Measurements from ENCODE around the gene RBM12.
A peak's percentile ranks its signal among the peaks of the same experiment; 100 is the strongest.

Gene RBM12

DNA sequence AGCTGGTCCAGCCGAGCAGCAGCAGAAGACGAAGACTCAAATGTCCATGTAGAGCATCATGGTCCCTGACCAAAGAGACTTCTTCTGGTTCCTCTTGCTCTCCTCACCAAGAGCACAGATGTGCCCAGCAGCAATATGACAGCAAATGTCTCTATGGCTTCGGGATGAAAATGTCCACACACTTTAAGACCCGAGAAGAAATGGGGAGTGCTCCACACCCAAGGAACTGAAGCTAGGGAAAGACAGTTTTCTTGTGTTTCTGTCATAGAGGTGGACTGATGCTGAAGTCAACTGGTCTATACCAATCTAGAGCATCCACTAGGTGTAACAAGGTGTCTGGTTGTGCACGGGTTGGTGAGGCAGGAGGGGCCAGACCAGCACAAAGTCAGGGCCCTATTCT lies 4.5 kb upstream of the RBM12 start:
- no peak overlapping the region for H3K4me3 ChIP-seq (ENCODE audit: low read depth, low read length)
- TF ChIP-seq, protein P1, sequence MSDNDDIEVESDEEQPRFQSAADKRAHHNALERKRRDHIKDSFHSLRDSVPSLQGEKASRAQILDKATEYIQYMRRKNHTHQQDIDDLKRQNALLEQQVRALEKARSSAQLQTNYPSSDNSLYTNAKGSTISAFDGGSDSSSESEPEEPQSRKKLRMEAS (IDR thresholded peaks at IDR 0.05; ENCODE audit: low read depth, low read length), result no peak
- TF ChIP-seq POLR2A (IDR thresholded peaks at IDR 0.05; ENCODE audit: extremely low read depth, insufficient read length) (no peak), MYC (IDR thresholded peaks at IDR 0.05; ENCODE audit: low read depth, low read length) (no peak)
- TF ChIP-seq, protein P2, sequence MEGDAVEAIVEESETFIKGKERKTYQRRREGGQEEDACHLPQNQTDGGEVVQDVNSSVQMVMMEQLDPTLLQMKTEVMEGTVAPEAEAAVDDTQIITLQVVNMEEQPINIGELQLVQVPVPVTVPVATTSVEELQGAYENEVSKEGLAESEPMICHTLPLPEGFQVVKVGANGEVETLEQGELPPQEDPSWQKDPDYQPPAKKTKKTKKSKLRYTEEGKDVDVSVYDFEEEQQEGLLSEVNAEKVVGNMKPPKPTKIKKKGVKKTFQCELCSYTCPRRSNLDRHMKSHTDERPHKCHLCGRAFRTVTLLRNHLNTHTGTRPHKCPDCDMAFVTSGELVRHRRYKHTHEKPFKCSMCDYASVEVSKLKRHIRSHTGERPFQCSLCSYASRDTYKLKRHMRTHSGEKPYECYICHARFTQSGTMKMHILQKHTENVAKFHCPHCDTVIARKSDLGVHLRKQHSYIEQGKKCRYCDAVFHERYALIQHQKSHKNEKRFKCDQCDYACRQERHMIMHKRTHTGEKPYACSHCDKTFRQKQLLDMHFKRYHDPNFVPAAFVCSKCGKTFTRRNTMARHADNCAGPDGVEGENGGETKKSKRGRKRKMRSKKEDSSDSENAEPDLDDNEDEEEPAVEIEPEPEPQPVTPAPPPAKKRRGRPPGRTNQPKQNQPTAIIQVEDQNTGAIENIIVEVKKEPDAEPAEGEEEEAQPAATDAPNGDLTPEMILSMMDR (IDR thresholded peaks at IDR 0.05; ENCODE audit: low read depth, low read length), result no peak
- DNase-seq (ENCODE audit: low read depth), result no peak

DNA sequence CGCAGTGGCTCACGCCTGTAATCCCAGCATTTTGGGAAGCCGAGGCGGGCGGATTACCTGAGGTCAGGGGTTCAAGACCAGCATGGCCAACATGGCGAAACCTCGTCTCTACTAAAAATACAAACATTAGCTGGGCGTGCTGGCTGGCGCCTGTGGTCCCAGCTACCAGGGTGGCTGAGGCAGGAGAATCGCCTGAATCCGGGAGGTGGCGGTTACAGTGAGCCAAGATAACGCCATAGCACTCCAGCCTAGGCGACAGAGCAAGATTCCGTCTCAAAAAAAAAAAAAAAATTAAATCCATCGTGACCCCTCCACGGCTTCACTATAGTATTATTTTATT lies 1.2 kb upstream of the RBM12 start:
- TF ChIP-seq, protein P1 (IDR thresholded peaks at IDR 0.05; ENCODE audit: low read depth, low read length), result no peak
- TF ChIP-seq, protein P2 (IDR thresholded peaks at IDR 0.05; ENCODE audit: low read depth, low read length), result no peak
- TF ChIP-seq POLR2A (IDR thresholded peaks at IDR 0.05; ENCODE audit: extremely low read depth, insufficient read length), result no peak
- no peak for TF ChIP-seq MYC (IDR thresholded peaks at IDR 0.05; ENCODE audit: low read depth, low read length)

DNA sequence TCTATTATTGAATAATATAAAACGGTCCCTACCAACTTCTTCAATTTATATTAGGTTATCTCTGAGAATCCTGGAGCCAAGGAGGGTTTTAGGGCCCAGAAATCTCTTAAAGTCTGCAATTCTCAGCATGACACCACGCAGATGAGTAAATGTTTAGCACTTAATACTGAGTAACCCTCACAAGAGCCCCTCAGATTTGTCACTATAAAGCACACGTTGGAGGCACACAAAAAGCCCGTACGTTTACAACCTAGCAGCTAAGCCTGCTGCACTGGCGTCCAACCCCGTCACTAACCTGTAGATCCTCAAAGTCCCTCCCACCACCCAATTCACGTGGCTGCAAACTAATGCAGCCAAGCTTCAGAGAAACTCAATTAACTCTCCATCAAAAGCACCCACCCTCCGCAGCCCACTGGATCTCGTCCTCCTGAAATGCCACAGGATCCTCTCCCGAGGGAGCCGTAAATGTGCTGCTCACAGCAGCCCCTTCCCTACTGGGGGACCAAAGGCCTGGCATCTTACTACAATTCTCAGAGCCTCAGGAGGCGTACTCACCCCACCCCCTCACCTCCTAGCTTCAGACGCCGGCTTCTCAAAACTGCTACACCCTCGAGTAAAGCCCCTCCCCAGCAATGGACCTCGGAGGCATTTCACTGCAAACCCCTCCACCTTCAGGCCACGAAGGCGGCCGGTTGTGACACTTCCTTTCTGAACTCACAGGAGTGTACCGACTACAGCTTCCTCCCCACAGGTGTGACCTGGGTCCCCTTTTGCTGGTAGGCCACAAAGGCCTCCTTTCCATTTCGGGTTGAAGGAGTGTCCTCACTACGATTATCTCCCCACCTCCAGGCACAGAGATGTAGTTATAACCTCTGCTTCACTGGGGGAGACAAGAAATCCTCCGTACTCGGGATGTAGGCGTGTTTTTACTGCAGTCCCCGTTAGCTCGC lies 909 bp downstream of the RBM12 start:
- peak; percentile 77 for DNase-seq (ENCODE audit: low read depth)
- H3K4me3 ChIP-seq (ENCODE audit: low read depth, low read length), result peak overlapping the region; percentile 99
- TF ChIP-seq, protein P1 (IDR thresholded peaks at IDR 0.05; ENCODE audit: low read depth, low read length), result peak; percentile 71
- TF ChIP-seq, protein P2 (IDR thresholded peaks at IDR 0.05; ENCODE audit: low read depth, low read length), result no peak
- TF ChIP-seq POLR2A (IDR thresholded peaks at IDR 0.05; ENCODE audit: extremely low read depth, insufficient read length) (no peak), MYC (IDR thresholded peaks at IDR 0.05; ENCODE audit: low read depth, low read length) (peak; percentile 40; the same call in 1 of the 2 replicates)

More for the DNA sequence above, 1.2 kb upstream of the RBM12 start:
- no peak for DNase-seq (ENCODE audit: low read depth)
- no peak overlapping the region for H3K4me3 ChIP-seq (ENCODE audit: low read depth, low read length)

DNA sequence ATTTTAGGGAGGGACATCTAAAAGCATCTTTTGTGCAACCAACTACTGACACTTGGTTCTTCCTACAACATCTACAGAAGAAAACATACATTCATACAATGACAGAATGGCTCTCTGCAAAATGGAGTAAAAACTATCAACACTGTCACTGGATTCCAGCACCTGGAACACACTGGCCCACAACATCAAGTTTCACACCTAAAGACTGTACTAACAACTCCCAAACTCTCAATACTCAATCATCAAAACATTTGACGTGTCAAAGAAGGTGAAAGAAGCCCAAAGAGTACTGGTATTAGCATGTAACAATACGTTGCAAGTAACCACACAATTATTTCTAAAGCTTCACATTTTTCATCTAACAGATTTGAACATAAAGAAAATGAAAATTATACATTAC lies 2.1 kb downstream of the RBM12 start:
- no peak for DNase-seq (ENCODE audit: low read depth)
- peak overlapping the region; percentile 99 for H3K4me3 ChIP-seq (ENCODE audit: low read depth, low read length)
- TF ChIP-seq, protein P1 (IDR thresholded peaks at IDR 0.05; ENCODE audit: low read depth, low read length), result no peak
- TF ChIP-seq POLR2A (IDR thresholded peaks at IDR 0.05; ENCODE audit: extremely low read depth, insufficient read length) (no peak), MYC (IDR thresholded peaks at IDR 0.05; ENCODE audit: low read depth, low read length) (no peak)
- TF ChIP-seq, protein P2 (IDR thresholded peaks at IDR 0.05; ENCODE audit: low read depth, low read length), result no peak

DNA sequence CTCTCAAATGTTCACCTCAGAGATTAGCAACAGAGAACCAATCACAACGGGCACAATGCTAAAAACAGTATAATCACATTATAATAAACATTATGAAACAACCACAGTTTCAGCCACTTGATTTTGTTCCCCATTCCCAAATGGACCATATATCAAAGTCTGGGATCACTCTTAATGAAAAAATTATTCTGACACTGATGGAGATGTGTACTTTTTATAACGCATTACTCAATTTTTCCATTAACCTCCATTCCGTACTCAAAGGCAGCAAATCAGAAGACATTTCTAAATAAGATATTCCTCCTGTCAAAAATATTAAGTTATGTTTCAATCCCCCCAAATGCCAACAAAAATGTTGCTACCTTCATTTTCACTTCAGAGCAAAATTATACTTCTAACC lies 2.8 kb downstream of the RBM12 start:
- peak overlapping the region; percentile 99 for H3K4me3 ChIP-seq (ENCODE audit: low read depth, low read length)
- TF ChIP-seq MYC (IDR thresholded peaks at IDR 0.05; ENCODE audit: low read depth, low read length), result no peak
- TF ChIP-seq POLR2A (IDR thresholded peaks at IDR 0.05; ENCODE audit: extremely low read depth, insufficient read length), result no peak
- TF ChIP-seq, protein P1 (IDR thresholded peaks at IDR 0.05; ENCODE audit: low read depth, low read length), result no peak
- TF ChIP-seq, protein P2 (IDR thresholded peaks at IDR 0.05; ENCODE audit: low read depth, low read length), result no peak
- no peak for DNase-seq (ENCODE audit: low read depth)
